ENCODE results near the gene MPRIP. TPM values are rescaled to one million over a fixed set of nuclear protein-coding genes. Genes with fewer than 3 reads are reported as not detected.

The MPRIP gene
- total RNA-seq, 1 experiment from 2014 or later, result 132 TPM

GRCh38 chr17:17126131-17127110 lies 84.2 kb downstream of the MPRIP start:
- no peaks in the 10 kb centered on the region for H3K9me3 ChIP-seq (ENCODE audit: control insufficient read depth, low read depth, low read length)
- H3K4me2 ChIP-seq (ENCODE audit: insufficient read depth, insufficient read length, low read length), result no peak overlapping the region
- H2BK120ac ChIP-seq (ENCODE audit: low read depth, low read length, poor library complexity, severe bottlenecking), result no peak overlapping the region
- no peak overlapping the region for H3K23ac ChIP-seq (ENCODE audit: insufficient read length, low read depth, low read length)
- H3K4me1 ChIP-seq (ENCODE audit: insufficient read depth, low read length), result no peaks in the 10 kb centered on the region
- H3K27me3 ChIP-seq (ENCODE audit: insufficient read depth, low read length), result no peaks in the 10 kb centered on the region
- no peak for DNase-seq
- no peak overlapping the region for H4K91ac ChIP-seq (ENCODE audit: insufficient read length, low read depth, low read length)
- no peak overlapping the region for H3K4ac ChIP-seq (ENCODE audit: low read depth, low read length)
- H3K9me3 Mint-ChIP-seq, result no peaks in the 10 kb centered on the region
- no peak overlapping the region for H2BK5ac ChIP-seq (ENCODE audit: insufficient read length, low read length)
- H3K27me3 Mint-ChIP-seq (ENCODE audit: low read depth), result no peaks in the 10 kb centered on the region
- H4K8ac ChIP-seq (replicated peaks; ENCODE audit: insufficient read length, low read depth, low read length), result no peak overlapping the region
- H2AK5ac ChIP-seq (ENCODE audit: insufficient read length, low read length), result no peak overlapping the region
- no peak overlapping the region for H3K18ac ChIP-seq (ENCODE audit: insufficient read length, low read depth, low read length)
- no peak for TF ChIP-seq CTCF (conservative IDR thresholded peaks at IDR 0.05)
- H3K23me2 ChIP-seq (ENCODE audit: insufficient read length, low read depth, low read length, poor library complexity, severe bottlenecking), result no peaks in the 10 kb centered on the region
- no peak overlapping the region for H2BK20ac ChIP-seq (ENCODE audit: low read depth, low read length, poor library complexity, severe bottlenecking)
- H3K27ac ChIP-seq (ENCODE audit: insufficient read length, low read depth, low read length), result no peak overlapping the region
- H4K5ac ChIP-seq (ENCODE audit: insufficient read length, low read depth, low read length), result no peak overlapping the region
- no peaks in the 10 kb centered on the region for H4K20me1 ChIP-seq (ENCODE audit: control insufficient read depth, insufficient read depth, insufficient read length)
- H2BK12ac ChIP-seq (ENCODE audit: insufficient read length, low read depth, low read length), result no peak overlapping the region
- H2BK15ac ChIP-seq (ENCODE audit: low read depth, low read length), result no peak overlapping the region
- H3K14ac ChIP-seq (ENCODE audit: insufficient read depth, low read length), result no peak overlapping the region
- H3K4me1 Mint-ChIP-seq, result peaks cover 3 to 15% of the 10 kb centered on the region in 2 experiments
- no peak overlapping the region for H3T11ph ChIP-seq (ENCODE audit: low read length)
- no CpG with 5 or more reads among the region's 21 CpGs for WGBS (ENCODE audit: extremely low coverage, insufficient read length, low lambda C conversion rate)
- no peak overlapping the region for H3K56ac ChIP-seq (ENCODE audit: insufficient read length, low read depth, low read length)
- H3K79me1 ChIP-seq (ENCODE audit: insufficient read depth, low read depth, low read length, poor library complexity, severe bottlenecking), result no peaks in the 10 kb centered on the region
- no peak overlapping the region for H3K4me3 Mint-ChIP-seq
- no peak overlapping the region for H3K9ac ChIP-seq (ENCODE audit: extremely low read depth, insufficient read length, low read length)
- H3K79me2 ChIP-seq (ENCODE audit: insufficient read depth, low read length), result no peaks in the 10 kb centered on the region
- H3K36me3 Mint-ChIP-seq (ENCODE audit: insufficient read depth in 1 of 3, low read depth in 3 of 3), result peaks cover 0 to 5% (median 0%) of the 10 kb centered on the region in 3 experiments; a peak in 6 of 7 replicates
- H2AFZ ChIP-seq (ENCODE audit: low read length), result no peak overlapping the region
- H3K27ac Mint-ChIP-seq, result peak overlapping the region in 2 of 3 experiments; percentile 27 to 28; a peak in 1 of 7 replicates

Measured in H9 (cell line).